ENCODE data around the gene HEBP1.

Gene HEBP1

DNA sequence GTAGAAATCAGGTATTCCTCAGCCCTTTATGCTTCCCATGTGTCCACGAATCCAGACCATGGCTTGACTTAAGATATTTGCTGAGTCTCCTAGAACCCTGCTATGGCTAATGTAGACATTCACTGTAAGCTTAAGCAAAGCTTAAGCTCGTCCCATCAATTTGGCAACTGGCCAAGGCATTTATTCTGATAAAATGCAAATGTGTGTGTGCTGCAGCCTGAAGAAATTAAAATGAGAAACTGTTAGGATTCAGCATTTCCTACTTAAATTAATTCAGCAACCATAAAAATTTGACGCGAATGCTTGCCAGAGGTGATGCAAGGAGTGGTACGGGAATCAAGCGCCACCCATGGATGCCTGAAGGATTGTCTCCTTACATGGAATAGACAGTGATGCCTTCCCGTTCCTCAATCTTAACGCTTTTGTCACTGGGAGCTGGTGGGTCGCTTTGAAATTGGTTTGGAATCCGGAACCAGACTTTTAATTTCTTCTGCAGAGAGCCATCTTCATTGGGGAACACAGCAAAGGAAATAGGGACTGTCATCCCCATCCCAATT lies 13.2 kb downstream of the HEBP1 start:
- no peak for FAIRE-seq

DNA sequence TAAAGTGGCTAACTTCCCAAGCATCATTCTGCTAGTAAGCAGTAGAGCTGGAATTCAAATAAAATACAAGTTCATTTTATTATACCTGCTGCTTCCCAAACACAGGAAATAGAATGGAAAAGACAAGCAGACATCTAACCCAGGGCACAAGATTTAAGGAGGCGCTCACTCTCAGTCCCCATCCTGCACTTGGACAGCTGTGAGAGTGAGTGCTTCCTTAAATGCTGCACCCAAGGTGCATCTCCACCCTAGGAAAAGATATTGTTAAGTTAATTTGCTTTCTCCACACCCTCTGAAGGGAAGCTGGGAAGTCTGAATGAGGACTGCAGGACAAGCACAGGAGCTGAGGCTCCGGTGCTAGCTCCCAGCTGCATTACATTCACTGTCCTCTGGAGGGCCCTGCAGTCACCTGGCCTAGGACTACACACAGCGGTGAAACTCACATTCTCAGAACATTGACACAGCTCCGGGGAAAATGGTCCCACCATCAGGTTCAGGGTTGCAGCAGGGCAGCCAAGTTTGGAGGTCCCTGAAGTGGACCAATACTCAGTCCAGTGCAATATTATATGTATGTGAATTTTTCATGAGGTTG lies 14.2 kb downstream of the HEBP1 start:
- FAIRE-seq = peak; percentile 11

DNA sequence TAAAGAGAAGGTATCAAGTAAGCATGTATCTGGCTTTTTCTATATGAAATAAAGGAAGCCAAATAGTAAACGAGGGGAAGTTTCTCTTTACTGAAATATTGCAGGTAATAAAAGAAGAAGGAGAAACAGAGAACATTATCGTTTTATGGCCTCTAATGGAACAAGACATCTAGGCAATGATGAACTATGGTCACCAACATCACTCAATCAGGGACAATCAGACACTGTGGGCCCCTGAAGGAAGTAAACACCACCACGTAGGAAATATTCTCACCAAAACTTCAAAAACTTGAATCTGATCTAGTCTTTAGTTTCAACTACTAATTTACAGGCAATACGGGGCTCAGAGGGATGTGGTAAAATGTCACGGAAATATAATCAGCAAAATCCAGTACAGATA lies 15.9 kb downstream of the HEBP1 start:
- FAIRE-seq = no peak

DNA sequence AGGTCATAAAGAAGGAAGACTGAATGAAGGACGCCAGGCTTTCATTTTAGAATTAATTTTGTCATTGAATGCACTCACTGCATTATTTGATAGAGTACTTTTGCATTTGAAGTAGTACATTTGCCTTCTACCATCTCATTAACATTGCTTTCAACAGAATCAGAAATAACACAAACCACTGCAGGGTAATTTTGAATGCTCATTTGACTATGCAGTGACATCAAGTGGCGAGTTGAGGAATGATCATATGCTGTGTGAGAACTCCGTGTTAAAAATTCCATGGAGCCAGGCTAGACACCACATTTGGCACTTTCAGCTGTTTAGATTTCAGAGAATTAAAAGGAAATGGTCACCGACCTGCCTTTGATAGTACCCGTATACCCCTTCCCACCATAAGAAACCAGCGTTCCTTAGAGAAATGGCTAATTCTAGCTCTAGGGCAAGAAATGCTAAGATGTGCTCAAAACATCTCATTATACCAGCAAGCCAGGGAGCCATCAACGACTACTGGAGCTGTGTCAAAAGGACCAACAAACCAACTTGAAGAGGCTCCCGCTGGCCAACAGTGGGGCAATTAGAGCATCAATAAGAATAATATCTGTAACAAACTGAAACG lies 16.5 kb downstream of the HEBP1 start:
- FAIRE-seq = peak; percentile 75

DNA sequence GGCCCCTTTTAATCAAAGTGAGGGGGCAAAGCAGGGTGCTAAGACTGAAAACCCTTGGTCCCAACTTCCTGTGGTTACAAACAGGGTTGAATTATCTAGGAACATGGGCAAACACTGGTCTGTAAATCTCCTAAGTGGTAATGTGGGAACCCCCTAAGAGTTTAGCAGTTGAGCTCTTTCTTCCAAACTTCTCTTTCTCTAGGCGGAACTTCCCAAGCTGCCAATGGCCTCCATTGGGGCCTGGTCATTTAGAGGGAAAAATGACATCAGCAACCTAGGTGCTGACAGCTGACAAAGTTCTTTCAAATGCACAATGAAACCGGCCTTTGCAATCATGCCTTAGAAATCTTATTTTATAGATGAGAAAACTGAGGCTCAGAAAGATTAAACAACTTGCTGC lies 17.7 kb downstream of the HEBP1 start:
- FAIRE-seq = no peak

DNA sequence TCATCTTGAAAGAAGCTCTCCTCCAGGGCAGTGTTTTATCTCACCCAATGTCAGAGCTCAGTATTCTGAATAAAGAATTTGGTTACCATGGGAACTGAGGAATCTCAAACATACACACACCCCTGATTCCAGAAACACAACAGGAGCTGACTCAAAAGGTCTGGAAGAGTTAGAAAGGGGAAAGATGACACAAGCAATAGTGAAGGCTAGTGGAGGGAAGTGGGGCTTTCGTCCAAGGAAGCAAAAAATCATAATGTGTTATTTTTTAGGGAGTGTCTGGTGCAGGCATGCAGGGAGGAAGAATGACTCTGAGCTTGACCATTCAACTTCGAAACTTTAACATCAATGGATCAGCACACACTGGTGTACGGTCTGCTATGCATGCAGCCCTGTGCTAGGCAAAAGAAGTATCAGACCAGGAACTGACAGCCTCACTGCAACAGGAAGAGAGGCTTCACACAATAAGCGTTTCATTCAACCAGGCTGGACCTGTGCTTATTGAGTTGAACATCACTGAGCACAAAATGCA lies 20.3 kb downstream of the HEBP1 start:
- FAIRE-seq = no peak

DNA sequence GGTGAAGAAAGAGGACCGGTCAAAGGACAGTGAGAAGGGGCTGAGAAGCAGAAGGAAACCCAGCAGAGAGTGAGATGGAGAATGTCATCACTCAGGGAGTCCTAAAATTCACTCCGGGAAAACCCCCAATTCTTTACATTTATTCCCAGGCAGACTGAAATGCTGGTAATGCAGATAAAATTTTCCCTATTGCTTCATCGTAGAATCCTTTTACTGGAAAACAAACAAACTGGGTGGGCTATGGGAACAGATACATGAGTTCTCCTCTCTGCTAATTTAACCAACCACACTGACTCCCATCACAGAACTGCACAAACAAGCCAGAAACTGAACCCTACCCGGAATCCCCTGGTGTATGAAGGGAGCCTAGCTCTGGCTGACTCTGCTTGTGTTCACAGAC lies 20.9 kb downstream of the HEBP1 start:
- FAIRE-seq = no peak

DNA sequence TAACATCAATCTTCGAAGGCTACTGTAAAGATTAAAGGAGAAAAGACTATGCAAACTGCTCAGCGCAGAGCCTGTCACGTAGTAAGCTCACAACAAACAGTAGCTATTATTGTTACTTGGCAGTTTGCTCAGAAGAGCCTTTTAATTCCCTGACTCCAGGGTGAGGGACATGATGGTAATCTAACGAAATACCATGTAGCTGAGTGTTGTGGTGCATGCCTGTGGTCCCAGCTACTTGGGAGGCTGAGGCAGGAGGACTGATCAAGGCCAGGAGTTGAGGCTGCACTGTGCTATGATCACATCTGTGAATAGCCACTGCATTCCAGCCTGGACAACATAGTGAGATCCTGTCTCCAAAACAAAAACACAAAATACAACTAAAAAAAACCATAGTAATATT lies 22.8 kb downstream of the HEBP1 start:
- FAIRE-seq = no peak

DNA sequence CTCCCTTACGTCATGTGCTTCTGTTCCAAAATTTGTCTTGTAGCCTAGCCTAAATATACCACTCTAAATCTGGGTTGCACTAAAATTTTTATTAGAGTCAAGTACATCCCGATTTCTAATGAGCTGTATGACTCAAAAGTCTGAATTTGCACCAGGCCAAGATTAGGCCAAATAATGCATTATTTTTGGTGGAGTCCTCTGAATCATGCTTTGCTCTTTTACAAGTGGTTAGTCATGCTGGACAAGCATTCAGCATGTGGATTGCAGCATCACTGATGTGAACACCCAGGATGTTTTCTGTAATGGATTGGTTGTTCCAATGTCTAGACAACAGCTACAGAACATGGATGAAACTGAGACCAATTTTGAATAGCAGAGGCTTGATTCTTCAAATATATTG lies 23.7 kb downstream of the HEBP1 start:
- no peak for FAIRE-seq

DNA sequence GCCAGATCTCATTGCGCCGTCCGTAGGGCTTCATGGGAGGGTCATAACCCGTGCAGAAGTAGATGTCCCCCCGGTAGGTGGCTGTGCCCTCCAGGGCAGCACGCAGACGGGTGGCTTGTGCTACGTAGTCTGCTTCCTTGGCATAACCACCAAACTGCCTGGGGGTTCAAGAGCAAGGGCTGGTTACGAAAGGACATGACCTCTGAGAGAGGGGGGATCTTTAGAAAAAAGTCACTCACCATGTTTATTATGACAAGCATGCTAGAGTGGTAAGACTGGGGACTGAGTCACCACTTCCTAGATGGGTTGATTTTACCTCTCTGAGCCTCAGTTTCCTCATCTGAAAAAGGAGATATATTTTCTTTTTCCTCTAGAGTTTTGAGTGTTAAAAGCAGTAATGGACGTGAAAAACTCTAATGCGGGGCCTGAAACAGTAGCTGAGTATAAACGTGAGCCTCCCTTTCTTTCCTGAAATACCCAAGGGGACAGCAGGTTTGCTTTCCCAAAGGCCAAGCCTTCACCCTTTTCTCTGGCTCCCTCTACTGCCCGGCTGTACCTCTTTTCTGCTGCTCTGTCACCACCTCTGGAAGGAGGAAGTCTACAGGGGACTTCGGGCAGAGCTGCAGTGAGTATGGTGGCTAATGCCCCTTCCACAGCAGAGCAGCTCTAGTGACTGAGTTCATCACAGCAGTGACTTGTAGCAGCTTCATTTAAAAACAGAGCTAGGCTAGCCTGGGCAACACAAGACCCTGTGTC lies 24.6 kb downstream of the HEBP1 start:
- FAIRE-seq = no peak

DNA sequence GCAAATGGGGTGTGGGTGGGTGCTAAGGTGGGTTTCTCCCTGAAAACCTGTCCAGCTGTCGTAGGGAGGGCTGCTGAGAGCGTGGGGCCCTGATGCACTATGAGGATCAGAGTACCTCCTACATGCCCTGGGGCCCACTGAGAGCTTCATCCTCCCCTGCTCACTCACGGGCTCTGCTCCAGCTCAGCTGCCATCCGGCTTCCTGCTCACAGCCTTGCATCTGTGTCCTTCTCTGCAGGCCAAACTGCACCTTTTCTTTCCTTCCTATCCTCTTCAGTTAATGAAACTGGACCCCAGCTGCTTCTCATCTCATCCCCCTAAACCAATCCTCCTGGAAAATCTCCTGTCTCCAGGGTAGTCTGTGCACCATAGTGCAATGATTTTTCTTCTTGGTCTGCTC lies 25.9 kb downstream of the HEBP1 start:
- FAIRE-seq = no peak

DNA sequence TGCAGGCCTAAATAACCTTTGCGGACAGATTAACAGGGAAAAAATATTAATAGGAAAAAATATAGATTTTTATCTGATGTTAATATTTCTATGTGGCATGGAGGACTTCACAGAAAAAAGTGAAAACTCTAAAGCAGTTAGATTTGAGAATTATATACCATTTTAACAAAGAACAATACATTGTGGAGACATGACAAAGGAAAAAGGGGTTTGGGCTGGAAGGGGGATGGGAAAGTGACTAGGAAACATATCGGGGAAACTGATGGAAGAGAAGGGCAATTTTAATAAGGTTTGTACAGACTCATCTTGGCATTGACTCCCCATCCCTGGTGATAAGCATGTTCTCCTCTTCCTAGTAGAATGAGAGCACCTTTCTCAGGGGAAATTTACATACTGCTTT lies 27.0 kb downstream of the HEBP1 start:
- no peak for FAIRE-seq

DNA sequence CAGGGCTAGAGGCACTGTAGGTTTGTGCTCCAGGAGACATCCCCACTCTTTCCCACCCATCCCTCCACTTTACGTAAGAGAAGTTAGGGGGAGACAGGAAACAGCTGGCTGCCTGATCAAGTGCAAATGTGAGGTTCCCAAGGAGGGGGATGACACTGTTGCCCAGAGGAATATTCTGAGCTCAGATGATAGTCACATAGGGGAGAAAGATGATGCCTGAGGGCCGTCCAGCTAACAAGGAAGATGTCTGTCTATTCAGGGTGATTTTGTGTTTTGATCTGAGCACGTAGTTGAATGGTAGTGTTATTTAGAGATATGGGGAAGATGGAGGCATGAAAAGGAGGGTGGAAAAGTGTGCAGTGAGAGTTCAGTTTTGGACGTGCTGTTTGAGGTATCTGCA lies 34.2 kb downstream of the HEBP1 start:
- FAIRE-seq = no peak

DNA sequence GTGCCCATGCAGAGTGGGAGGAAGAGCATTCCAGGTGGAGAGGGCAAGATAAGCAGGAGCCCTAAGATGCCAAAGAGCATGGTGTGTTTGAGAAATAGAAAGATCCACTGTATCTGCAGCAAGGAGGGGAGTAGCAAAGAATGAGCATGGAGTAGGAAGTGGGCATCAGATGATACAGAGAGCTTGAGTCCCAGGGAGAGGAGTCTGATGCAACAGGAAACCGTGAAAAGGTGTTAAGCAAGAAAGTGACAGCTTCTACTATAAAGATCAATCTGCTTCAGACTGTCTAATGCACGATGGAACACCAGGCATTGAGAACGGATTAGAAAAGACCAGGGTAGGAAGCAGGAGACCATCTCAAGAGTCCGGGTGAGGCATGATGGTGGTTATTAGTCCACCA lies 35.8 kb downstream of the HEBP1 start:
- FAIRE-seq = no peak

DNA sequence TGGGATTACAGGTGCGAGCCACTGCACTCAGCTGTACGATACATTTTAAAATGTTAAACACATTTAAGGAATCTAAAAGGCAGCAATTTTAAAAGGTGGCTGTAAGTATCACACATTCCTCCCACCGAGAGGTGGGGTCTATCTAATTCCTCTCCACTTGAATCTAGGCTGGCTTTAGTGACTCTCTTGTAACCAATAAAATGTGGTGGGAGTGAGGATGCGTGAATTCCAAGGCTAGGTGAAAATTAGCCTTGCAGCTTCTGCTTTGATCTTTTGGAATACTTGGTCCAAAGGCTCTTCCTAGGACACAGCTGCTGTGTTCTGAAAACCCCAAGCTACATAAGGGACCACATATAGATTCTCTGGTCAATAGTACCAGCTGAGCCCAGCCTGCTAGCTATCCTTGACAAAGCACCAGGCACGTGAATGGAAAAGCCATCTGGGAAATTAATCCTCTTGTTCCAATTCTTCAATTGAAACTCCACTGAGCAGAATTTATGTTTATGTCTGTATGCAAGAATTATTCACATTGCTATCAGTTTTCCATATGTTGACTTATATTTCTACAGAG lies 39.3 kb downstream of the HEBP1 start:
- no peak for FAIRE-seq

DNA sequence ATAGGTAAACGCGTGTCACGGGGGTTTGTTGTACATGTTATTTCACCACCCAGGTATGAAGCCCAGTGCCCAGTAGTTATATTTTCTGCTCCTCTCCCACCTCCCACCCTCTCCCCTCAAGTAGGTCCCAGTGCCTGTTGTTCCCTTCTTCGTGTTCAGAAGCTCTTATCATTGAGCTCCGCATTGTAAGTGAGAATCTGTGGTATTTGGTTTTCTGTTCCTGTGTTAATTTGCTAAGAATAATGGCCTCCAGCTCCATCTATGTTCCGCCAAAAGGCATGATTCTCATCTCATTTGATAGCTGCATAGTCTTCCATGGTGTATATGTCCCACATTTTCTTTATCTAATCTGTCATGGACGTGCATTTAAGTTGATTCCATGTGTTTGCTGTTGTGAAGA lies 41.2 kb downstream of the HEBP1 start:
- no peak for FAIRE-seq

DNA sequence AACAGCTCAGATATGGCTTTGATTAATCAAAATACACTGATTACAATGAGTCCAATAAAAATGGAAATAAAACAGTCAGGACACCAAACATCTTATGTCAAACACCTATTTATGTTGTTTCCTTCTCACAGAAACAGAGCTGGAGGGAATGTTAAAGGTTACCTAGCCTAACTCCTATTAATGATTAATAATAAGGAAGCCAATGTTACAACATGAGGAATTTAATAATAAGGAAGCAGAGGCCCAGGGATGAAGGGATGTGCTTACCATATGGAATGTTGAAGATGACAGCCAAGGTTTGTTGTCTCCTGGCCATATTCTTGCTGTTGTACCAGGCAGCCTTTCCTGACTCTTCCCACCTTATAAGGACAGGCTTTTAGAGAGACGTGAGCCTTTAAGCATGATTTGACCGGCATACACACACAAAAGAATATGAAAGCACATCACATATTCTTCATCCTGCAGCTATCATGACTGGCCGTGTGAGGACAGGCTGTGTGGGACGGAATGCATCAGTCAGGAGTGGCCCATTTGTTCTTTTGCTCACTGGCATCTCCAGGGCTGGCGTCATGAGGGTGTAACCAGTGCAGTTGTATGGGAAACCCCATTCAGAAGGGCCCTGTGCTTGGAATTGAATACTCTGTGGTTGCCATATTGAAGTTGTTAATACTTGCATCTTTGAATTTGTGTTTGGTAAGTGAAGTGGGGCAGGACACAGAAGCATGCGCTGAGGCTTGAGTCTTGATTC lies 45.0 kb downstream of the HEBP1 start:
- no peak for FAIRE-seq

DNA sequence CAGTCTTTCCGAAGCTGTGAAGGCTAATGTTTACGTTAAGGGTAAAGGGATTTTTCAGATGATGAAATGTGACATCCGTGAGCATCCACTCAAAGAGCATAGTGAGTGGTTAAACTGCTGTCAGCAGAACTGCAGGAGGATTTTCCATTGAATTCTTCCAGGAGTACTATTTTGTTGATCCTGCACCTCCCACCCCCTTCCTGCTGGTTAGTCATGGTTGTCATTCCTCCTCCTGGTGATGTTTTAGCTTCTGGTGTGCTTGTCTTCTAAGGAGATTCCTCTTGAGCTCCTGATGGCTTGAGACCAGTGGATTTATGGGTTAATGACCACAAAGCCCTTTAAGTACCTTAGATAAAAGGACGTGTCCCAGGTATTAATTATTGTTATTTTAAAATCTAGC lies 45.7 kb downstream of the HEBP1 start:
- no peak for FAIRE-seq

DNA sequence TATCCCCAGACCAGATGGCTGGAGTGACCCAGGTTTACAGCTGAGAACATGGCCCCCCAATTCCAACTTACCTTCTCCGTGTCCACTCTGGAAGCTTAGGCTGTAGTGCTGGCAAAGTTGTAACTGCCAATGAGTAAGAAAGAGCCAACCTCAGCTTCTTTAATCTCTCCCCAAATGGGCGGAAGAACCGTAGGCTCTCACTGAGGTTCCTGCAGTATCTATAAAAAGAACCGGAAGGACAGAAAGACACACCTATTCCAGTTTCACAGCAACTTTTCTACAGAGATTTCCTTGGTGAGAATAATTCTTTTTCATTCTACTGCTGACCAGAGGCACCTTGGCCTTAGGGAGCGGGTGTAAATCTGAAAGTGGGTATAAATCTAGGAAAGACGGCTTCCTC lies 48.0 kb downstream of the HEBP1 start, which contains the start of gene GPRC5D:
Gene GPRC5D (minus strand): TSS at position 135 of the 400 bp plus-strand sequence. CDS start 1,786 bp downstream, outside the sequence.
- no peak for FAIRE-seq

DNA sequence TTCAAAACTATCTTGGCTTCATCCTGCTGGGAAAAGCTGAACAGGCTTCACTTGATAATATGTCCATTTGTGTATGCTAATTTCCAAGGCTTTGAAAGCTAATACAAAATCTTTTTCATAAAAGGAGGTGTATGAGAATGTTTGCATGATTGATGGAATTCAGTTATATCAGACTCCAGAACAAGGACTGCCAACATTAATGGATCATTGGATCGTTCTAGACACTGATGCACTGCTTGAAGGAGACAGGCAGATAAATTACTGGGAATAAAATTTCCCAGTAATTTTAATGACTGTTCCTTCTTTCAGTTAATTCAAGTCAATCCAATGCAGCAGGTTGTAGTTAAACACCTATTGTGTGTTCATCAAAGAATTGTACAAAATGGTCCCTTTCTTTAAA lies 48.6 kb downstream of the HEBP1 start:
- no peak for FAIRE-seq

DNA sequence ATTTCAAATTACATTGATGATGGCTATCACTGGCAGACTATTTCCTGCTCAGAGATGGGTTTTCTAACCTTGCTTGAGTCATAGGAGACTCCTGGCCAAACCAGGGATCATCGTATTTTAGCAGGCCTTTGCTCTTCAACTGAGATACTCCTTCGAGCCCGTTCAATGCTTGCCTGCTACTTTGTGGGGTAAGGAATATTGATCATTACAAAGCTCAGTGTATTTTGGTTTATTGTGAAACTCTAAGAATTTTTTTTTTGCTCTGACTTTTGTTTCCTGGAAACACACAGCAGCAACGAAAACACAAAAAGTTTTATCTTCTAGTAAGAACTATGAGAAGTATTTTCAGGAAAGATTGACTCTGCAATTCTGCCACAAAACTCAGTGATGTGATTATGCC lies 52.2 kb downstream of the HEBP1 start:
- FAIRE-seq = no peak

DNA sequence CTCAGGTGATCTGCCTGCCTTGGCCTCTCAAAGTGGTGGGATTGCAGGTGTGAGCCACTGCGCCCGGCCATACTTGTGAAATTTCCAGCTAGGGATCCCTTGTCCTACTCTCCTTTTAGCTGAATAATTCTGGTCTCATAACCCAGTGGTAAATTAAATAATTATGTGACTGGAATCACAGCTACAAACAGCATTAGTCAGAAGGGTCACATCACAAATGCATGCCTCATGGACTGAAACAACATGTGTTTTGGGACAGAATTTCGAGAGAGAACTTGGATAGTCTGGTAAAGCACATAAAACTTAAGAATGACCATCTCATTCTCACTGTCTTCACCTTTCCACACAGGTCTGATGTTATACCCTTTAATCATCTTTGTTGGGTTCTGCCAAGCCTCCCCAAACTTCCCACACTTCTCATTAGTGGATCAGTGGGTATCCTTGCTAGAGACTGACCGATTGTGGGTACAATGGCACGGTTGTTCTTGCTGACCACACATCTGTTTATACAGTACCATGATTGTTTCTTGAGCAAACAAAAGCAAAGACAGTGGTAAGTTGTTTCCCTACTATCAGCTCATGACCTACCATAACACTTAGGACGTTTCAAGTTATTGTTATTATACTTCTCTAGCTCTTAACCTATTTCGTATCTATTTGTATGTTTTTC lies 53.2 kb downstream of the HEBP1 start:
- no peak for FAIRE-seq

All from TTC549 (cell line).